Cardiac fibroblast (primary cell): ENCODE measurements around the gene COPB1.

Experiments
- DNase-seq, 2 donors: peaks; one replicate each; pipeline versions ENCODE4 v3.0.0 to v3.0.0-alpha.2; 2010; ENCODE audit warnings: low read depth in 2 of 2
- H3K4me3 ChIP-seq, 2 donors: replicated peaks in 1 of 2; 1 replicate in 1 of 2; 2 replicates in 1 of 2; pipeline ENCODE4 v1.5.1; 2011; ENCODE audit warnings: low read depth in 2 of 2, low read length in 2 of 2, mild to moderate bottlenecking in 2 of 2, moderate library complexity in 1 of 2
- CTCF ChIP-seq: IDR thresholded peaks from one replicate; pipeline ENCODE4 v1.5.1; 2011; ENCODE audit warnings: low read depth, mild to moderate bottlenecking, low read length, inconsistent platforms

The COPB1 gene

GRCh38 chr11:14480716-14481115 is 18.9 kb downstream of the COPB1 start:
- no peak for DNase-seq
- no peak for TF ChIP-seq CTCF
- H3K4me3 ChIP-seq: no peak overlapping the region

GRCh38 chr11:14471127-14471526 is 28.5 kb downstream of the COPB1 start:
- TF ChIP-seq CTCF: no peak
- no peak overlapping the region for H3K4me3 ChIP-seq
- no peak for DNase-seq

- H3K4me3 ChIP-seq: no peak overlapping the region
- no peak for DNase-seq
Measured at GRCh38 chr11:14463623-14464022, 36.0 kb downstream of the COPB1 start.

GRCh38 chr11:14460147-14460546 is 39.5 kb downstream of the COPB1 start:
- no peak overlapping the region for H3K4me3 ChIP-seq
- TF ChIP-seq CTCF: no peak
- DNase-seq: no peak

More at GRCh38 chr11:14463623-14464022, 36.0 kb downstream of the COPB1 start:
- no peak for TF ChIP-seq CTCF

- TF ChIP-seq CTCF: no peak
- no peak for DNase-seq
Measured at GRCh38 chr11:14458377-14458776, 41.2 kb downstream of the COPB1 start.

GRCh38 chr11:14455648-14456430 is 43.8 kb downstream of the COPB1 start:
- TF ChIP-seq CTCF: no peak
- H3K4me3 ChIP-seq: no peak overlapping the region
- peak in 1 of 2 donors; percentile 24 for DNase-seq

More at GRCh38 chr11:14458377-14458776, 41.2 kb downstream of the COPB1 start:
- no peak overlapping the region for H3K4me3 ChIP-seq
